KMS-11 (cell line): ENCODE results near the gene PKNOX1.
"Not testable (repeated sequence)": the region's sequence is repeated elsewhere in the genome, so short reads cannot be mapped to it uniquely, and the experiment has no call there.

Experiments used
- H2AFZ ChIP-seq: fragments of 200-600 bp; sonication (generic); 2 replicates; pipeline ENCODE4 v1.6.1; 2016; ENCODE audit warnings: antibody characterized with exemption, mixed run types, low read depth
- H3K27ac ChIP-seq: fragments of 200-600 bp; sonication (generic); 2 replicates; pipeline ENCODE4 v1.6.1; 2016; ENCODE audit warnings: mild to moderate bottlenecking, mixed run types
- H3K27me3 ChIP-seq: fragments of 200-600 bp; sonication (generic); 2 replicates; pipeline ENCODE4 v1.6.1; 2017; ENCODE audit warnings: mild to moderate bottlenecking, low read depth, mixed run types, moderate library complexity; ENCODE audit not compliant: insufficient read depth
- H3K36me3 ChIP-seq: fragments of 200-600 bp; sonication (generic); 2 replicates; pipeline ENCODE4 v1.6.1; 2017; ENCODE audit warnings: mild to moderate bottlenecking, mixed run types; ENCODE audit not compliant: insufficient read depth
- H3K4me1 ChIP-seq: fragments of 200-600 bp; sonication (generic); 2 replicates; pipeline ENCODE4 v1.6.1; 2016; ENCODE audit warnings: mild to moderate bottlenecking, low read depth, mixed run types; ENCODE audit not compliant: poor library complexity, severe bottlenecking
- H3K4me2 ChIP-seq: fragments of 200-600 bp; sonication (generic); 2 replicates; pipeline ENCODE4 v1.7.0; 2016; ENCODE audit warnings: mild to moderate bottlenecking, mixed run types
- H3K4me3 ChIP-seq: fragments of 200-600 bp; sonication (generic); IDR thresholded peaks from 2 replicates; pipeline ENCODE4 v1.6.1; 2017; ENCODE audit warnings: low read depth, low read length, mixed read lengths; ENCODE audit not compliant: insufficient read depth
- H3K79me2 ChIP-seq: fragments of 200-600 bp; sonication (generic); 2 replicates; pipeline ENCODE4 v1.6.1; 2016; ENCODE audit warnings: low read depth, mixed run types; ENCODE audit not compliant: insufficient read depth
- H3K9ac ChIP-seq: fragments of 200-600 bp; sonication (generic); 2 replicates; pipeline ENCODE4 v1.6.1; 2016; ENCODE audit warnings: mild to moderate bottlenecking, mixed run types
- H4K20me1 ChIP-seq: fragments of 200-600 bp; sonication (generic); 2 replicates; pipeline ENCODE4 v1.6.1; 2016; ENCODE audit warnings: mild to moderate bottlenecking, mixed run types; ENCODE audit not compliant: insufficient read depth
- TF ChIP-seq, protein P1 (sequence below): fragments of 200-600 bp; sonication (generic); conservative IDR thresholded peaks from 2 replicates; pipeline ENCODE4 v1.6.1; 2017; ENCODE audit warnings: low read depth, mild to moderate bottlenecking, antibody characterized with exemption, low read length, moderate library complexity, mixed read lengths

Gene PKNOX1

GRCh38 chr21:42951193-42951592, 23.2 kb upstream of the PKNOX1 start:
- not testable (repeated sequence) for H3K79me2 ChIP-seq, H3K4me2 ChIP-seq, H2AFZ ChIP-seq, H4K20me1 ChIP-seq, H3K9ac ChIP-seq, H3K27me3 ChIP-seq, H3K27ac ChIP-seq, H3K4me1 ChIP-seq, H3K4me3 ChIP-seq, H3K36me3 ChIP-seq

GRCh38 chr21:42956824-42957630, 17.3 kb upstream of the PKNOX1 start:
- H3K27ac ChIP-seq, result no peak overlapping the region
- no peaks in the 10 kb centered on the region for H3K27me3 ChIP-seq
- no peaks in the 10 kb centered on the region for H3K36me3 ChIP-seq
- TF ChIP-seq, protein P1, sequence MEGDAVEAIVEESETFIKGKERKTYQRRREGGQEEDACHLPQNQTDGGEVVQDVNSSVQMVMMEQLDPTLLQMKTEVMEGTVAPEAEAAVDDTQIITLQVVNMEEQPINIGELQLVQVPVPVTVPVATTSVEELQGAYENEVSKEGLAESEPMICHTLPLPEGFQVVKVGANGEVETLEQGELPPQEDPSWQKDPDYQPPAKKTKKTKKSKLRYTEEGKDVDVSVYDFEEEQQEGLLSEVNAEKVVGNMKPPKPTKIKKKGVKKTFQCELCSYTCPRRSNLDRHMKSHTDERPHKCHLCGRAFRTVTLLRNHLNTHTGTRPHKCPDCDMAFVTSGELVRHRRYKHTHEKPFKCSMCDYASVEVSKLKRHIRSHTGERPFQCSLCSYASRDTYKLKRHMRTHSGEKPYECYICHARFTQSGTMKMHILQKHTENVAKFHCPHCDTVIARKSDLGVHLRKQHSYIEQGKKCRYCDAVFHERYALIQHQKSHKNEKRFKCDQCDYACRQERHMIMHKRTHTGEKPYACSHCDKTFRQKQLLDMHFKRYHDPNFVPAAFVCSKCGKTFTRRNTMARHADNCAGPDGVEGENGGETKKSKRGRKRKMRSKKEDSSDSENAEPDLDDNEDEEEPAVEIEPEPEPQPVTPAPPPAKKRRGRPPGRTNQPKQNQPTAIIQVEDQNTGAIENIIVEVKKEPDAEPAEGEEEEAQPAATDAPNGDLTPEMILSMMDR, result no peak
- H3K4me3 ChIP-seq, result no peak overlapping the region
- H3K9ac ChIP-seq, result no peak overlapping the region
- H3K4me2 ChIP-seq, result no peak overlapping the region
- no peaks in the 10 kb centered on the region for H3K4me1 ChIP-seq
- no peaks in the 10 kb centered on the region for H4K20me1 ChIP-seq
- no peaks in the 10 kb centered on the region for H3K79me2 ChIP-seq
- no peak overlapping the region for H2AFZ ChIP-seq

GRCh38 chr21:42958122-42958521, 16.2 kb upstream of the PKNOX1 start:
- not testable (repeated sequence) for H3K79me2 ChIP-seq, H2AFZ ChIP-seq, H3K4me1 ChIP-seq, H3K27ac ChIP-seq, H3K4me3 ChIP-seq, H3K27me3 ChIP-seq, H3K4me2 ChIP-seq, H3K36me3 ChIP-seq, H3K9ac ChIP-seq, H4K20me1 ChIP-seq

DNA sequence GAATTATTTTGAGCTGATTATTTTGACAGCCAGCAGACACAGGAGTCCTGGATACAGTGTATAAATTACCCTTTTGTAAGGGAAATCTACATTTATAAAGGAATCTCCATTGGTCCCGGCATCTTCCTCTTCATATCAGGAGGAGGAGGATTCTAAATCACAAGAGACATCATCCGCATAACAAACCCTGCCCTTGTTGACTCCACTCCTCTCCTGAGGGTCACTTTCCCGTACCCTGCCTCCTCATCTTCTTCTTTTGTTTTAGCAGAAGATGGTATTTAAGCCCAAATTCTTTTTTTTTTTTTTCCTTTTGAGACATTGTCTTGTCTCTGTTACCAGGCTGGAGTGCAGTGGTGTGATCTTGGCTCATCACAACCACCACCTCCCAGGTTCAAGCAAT, 14.6 kb upstream of the PKNOX1 start:
- Histone ChIP-seq H3K4me2 (no peak overlapping the region), H3K27me3 (no peaks in the 10 kb centered on the region), H3K4me3 (no peak overlapping the region), H3K27ac (no peak overlapping the region), H4K20me1 (no peaks in the 10 kb centered on the region), H3K36me3 (no peaks in the 10 kb centered on the region), H3K4me1 (no peaks in the 10 kb centered on the region), H3K79me2 (no peaks in the 10 kb centered on the region), H2AFZ (no peak overlapping the region), H3K9ac (no peak overlapping the region)
- TF ChIP-seq, protein P1, result no peak

DNA sequence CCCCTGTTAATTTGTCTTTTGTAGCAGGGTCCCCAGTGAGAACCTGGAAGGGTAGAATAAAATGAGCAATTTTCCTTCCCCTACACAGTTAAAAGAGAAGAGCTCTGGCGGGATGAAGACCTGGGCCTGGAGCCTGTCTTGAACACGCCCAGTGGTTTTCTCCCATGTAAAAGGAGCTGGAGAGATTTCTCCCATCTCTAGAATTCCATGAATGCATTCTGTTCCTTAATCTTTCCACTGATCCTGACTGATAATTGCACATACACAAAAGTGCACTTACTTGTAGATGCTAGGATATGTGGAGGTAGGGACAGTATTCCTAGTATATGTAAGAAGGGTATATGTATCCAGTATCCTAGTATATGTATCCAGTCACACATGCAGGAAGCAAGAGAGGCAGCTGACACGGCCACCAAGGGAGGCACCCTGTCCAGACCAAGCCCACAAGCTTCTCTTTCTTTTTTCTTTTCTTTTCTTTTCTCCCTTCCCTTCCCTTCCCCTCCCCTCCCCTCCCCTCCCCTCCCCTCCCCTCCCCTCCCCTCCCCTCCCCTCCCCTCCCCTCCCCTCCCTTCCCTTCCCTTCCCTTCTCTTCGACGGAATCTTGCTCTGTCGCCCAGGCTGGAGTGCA, 11.9 kb upstream of the PKNOX1 start:
- Histone ChIP-seq H3K9ac (no peak overlapping the region), H3K27ac (no peak overlapping the region), H4K20me1 (no peaks in the 10 kb centered on the region), H2AFZ (no peak overlapping the region), H3K79me2 (no peaks in the 10 kb centered on the region), H3K4me2 (no peak overlapping the region), H3K4me1 (no peaks in the 10 kb centered on the region), H3K4me3 (no peak overlapping the region), H3K36me3 (no peaks in the 10 kb centered on the region), H3K27me3 (no peaks in the 10 kb centered on the region)
- TF ChIP-seq, protein P1, result no peak
